Hepatocyte (in vitro differentiated cells): ENCODE data around the gene SF3B4.

Experiments
- CTCF ChIP-seq: fragments of 200-600 bp; sonication (generic); IDR thresholded peaks from 2 replicates; pipeline ENCODE4 v1.5.1; 2016; ENCODE audit warnings: antibody characterized with exemption, mild to moderate bottlenecking; ENCODE audit not compliant: poor library complexity
- EZH2 ChIP-seq: fragments of 200-600 bp; sonication (generic); IDR thresholded peaks from 2 replicates; pipeline ENCODE4 v1.6.1; 2016; ENCODE audit warnings: antibody characterized with exemption, mild to moderate bottlenecking, borderline replicate concordance

GRCh38 chr1:149917571-149918144 is 9.9 kb downstream of the SF3B4 start, which contains the start of gene SV2A:
- no peak for TF ChIP-seq CTCF
- TF ChIP-seq EZH2, result no peak
